RKO (cell line): ENCODE results near the gene WIPF2.

ENCODE experiments used
- DNase-seq: peaks from one replicate; pipeline ENCODE4 v3.0.0-alpha.2; 2016; ENCODE audit warnings: low spot score

WIPF2 gene, protein sequence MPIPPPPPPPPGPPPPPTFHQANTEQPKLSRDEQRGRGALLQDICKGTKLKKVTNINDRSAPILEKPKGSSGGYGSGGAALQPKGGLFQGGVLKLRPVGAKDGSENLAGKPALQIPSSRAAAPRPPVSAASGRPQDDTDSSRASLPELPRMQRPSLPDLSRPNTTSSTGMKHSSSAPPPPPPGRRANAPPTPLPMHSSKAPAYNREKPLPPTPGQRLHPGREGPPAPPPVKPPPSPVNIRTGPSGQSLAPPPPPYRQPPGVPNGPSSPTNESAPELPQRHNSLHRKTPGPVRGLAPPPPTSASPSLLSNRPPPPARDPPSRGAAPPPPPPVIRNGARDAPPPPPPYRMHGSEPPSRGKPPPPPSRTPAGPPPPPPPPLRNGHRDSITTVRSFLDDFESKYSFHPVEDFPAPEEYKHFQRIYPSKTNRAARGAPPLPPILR

DNA sequence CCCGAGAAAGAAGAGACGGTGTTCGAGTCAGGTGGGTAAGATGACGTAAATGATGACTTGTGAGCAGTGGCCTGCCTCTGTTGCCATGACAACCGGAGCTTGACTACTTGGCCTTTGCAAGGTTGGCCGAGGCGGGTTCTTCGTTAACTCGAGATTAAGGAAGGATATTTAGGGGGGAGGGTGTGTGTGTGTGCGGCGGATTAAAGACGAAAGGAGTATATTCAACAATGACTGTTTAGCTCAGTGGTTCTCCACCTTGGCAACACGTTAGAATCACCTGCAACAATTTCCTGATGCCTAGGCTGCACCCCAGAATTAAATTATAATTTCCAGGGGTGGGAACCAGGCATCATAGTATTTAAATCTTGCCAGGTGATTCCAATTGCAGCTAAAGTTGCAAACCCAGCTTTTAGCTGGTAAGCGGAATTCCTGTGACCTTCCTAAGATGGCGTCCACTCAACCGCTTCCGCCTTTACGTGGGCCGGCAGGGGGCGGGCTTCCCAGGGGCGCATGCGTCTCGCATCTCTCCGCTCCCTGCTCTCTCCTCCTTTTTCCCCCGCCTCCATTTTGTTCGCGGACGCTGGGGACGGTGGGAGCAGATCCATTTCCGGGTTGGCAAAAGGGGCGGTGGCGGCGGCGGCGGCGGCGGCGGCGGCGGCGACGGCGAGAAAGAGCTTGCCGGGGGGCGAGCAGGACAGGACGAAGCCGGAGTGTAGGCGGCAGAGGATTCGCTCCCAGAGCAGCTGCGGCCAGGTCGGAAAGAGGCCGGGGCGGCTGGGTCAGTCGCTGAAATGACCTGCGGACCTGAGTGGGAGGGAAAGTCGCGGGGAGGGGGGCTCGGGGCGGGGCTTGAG is at the start of gene WIPF2:
WIPF2 (plus strand) TSS at position 565 of the 854 bp plus-strand sequence. CDS start 37,156 bp downstream, outside the sequence.
- peak; percentile 95 for DNase-seq

DNA sequence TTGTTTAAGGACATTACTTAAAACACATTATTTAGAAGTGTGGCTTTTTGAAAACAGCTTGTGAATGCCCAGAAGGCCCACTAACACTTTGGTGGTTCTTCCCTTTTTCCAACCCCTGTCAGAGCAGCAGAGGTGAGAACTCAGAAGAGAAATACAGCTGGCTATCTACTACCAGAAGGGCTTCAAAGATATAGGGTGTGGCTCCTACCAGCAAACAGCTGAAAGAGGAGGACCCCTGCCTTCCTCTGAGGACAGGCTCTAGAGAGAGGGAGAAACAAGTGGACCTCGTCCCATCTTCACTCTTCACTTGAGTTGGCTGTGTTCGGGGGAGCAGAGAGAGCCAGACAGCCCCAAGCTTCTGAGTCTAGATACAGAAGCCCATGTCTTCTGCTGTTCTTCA is 48.8 kb upstream of the WIPF2 start:
- no peak for DNase-seq

DNA sequence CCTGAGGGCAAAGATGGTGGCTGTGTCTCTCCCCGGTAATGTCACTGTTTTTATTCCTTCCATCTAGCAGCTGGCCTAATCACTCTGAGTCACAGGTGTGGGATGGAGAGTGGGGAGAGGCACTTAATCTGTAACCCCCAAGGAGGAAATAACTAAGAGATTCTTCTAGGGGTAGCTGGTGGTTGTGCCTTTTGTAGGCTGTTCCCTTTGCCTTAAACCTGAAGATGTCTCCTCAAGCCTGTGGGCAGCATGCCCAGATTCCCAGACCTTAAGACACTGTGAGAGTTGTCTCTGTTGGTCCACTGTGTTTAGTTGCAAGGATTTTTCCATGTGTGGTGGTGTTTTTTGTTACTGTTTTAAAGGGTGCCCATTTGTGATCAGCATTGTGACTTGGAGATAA is 47.4 kb upstream of the WIPF2 start:
- DNase-seq = no peak

DNA sequence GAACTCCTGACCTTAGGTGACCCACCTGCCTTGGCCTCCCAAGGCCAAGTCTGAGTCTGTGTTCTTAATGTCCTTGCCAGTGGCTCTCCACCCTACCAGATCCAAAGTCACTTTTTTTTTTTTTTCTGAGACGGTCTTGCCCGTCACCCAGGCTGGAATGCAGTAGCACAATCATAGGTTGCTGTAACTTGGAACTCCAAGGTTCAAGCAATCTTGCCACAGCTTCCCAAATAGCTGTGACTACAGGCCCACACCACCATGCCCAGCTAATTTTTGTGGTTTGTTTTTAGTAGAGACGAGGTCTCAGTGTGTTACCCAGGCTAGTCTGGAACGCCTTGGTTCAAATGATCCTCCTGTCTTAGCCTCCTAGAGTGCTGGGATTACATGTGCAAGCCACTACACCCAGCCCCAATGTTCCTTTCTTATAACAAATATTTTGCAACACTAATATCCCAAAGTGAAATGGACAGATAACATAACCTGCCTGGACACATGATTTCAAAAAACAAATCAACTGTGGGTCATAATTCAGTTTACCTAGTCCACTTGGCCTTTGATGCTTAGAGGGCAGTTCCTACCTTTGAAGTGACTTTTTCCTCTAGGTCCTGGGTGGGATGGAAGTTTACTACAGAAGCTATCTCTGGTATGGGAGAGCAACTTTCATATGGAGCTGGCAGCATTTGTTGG is 45.9 kb upstream of the WIPF2 start:
- DNase-seq = no peak

DNA sequence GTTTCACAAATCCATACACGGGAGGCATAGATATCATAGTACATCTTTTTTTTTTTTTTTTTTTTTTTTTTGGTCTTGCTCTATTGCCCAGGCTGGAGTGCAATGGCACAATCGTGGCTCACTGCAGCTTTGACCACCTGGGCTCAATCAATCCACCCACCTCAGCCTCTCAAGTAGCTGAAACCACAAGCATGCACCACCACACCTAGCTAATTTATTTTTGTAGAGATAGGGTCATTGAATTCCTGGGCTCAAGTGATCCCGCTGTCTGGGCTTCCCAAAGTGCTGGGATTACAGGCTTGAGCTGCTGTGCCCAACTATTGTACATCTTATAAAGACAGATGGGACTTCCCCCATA is 45.3 kb upstream of the WIPF2 start:
- no peak for DNase-seq

DNA sequence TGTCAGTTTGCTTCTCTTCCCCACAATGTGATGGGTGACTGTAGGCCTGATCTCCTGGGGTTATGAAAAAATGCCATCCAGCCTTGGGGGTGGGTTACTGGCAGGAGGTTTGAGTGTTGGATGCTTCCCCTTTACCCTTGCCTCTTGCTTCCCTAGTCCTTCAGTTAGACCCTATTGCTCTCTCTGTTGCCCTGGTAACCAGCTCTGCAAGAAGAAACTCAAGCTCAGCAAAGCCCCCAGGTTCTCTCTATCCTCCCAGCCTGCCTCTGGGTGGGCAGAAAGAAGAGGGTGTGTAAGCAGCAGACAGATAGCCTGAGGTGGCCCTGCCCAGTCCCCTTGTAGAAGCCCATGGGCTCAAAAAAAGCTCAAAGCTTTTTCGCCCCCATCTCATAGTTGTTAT is 44.6 kb upstream of the WIPF2 start:
- DNase-seq = no peak

DNA sequence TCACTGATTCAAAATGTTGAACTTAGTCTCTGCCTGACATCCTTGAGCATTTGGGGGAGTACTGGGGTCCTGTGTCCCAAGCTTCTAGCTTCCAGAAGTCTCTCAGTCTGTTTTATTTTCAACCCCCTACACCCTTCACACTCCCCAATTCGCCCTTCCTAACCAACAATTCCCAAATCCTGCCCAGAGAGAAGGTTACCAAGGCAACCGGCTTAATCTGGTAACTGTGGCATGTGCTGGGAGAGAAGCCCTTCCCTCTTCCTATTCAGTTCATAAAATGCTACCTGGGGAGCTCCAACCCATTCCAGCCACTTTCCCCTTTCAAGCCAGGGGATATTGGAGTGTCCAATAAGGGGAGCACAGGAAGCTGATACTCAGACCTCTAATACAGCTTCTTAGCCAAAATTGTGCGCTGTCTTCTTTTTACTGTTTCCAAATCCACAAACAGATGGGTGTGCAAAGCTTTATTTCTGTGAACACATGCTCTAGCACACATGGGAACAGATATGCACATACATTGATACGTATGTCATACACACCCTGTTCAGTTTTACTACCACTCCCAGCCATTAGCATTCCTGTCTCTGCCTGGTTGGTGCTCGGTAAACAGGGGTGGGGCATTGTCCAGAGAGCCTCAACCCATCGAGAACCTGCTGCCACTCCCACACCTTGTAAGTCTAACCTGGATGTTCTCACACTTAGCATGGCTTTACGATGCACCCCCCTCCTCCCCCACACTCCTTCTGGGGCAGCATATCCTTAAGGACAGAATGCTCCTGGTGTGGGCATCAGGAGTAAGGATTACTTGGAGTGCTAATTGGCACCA is 43.0 kb upstream of the WIPF2 start:
- no peak for DNase-seq

DNA sequence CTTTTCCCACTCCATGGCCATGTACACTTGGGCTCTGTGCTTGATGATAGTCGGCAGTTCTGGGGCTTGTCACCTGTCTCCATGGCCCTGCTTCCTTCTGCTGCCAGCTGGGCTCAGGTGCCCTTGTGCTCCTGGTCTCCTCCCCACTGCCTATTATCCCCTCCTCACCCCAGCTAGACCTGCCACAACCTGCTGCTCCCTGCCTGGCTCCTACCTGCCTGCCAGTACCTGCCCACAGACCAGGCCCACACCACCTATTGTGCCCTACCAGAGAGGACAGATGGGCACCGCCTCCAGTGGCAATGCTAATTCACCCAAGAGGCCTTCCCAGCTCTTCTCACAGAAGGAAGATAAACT is 42.4 kb upstream of the WIPF2 start:
- no peak for DNase-seq

DNA sequence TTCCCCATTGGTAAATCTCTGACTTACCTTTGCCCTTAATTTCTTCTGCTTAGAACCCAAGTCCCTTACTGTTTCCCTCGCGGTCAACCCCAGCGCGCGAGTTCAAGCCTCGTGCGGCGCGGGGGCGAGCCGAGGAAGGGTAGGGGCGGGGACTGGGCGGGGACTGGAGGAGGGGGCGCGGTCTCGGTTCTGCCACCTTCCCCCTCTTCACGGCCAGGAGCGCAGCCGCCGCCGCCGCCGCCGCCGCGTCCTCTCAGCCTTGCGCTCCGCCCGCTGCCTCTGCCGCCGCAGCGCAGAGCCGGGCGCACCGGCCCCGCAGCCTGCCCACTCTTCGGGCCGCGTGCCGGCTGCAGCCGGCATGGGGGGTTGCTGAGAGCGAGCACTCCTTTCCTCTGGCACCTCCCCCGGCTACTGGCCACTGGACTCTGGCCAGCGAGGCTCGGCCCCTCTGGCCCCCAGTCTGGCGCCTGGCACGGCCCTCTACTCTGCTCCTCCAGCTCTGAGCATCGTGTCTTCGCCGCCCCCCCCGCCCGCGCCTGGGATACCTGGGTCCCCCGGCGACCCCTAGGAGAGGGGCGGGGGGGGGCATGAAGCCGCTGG is 41.7 kb upstream of the WIPF2 start, which contains the start of gene RAPGEFL1:
RAPGEFL1 (plus strand) TSS at position 196 of the 600 bp plus-strand sequence; CDS start at position 588, 392 bp downstream.
- peak; percentile 83 for DNase-seq

DNA sequence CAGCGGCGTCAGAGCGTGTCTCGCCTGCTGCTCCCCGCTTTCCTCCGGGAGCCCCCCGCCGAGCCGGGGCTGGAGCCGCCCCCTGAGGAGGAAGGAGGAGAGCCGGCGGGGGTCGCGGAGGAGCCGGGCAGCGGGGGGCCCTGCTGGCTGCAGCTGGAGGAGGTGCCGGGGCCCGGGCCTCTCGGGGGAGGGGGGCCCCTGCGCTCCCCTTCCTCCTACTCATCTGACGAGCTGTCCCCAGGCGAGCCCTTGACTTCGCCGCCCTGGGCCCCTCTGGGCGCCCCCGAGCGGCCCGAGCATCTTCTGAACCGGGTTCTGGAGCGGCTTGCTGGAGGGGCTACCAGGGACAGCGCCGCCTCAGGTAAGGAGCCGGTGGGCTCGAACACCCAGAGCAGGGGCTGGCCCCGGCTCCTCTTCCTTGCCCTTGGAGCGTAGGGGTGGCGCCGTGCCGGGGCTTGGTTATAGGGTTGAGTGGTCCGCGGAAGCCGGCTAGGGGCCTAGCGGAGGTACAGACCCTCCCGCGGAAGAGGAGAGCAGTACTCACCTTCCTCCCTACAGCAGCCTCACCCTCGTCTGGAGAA is 41.0 kb upstream of the WIPF2 start:
- DNase-seq = no peak

DNA sequence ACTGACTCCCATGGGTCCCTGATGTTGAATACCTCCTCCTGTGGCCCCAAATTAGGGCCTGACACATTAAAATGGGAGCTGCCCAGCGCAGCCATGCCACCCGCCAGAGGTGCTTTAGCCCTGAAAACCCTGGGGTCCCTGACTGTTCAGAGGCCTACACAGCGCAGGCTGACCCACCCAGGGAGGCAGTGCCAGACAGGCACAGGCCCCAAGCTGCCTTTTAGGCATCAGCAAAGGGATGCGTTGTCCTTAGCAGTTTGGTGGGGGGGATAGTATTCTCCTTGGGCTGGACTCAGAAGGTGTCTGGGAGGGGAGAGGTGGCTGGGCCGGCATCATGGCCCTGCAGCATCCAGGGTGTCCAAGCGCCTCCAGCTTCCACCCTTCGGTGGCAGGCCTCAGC is 40.4 kb upstream of the WIPF2 start:
- no peak for DNase-seq

DNA sequence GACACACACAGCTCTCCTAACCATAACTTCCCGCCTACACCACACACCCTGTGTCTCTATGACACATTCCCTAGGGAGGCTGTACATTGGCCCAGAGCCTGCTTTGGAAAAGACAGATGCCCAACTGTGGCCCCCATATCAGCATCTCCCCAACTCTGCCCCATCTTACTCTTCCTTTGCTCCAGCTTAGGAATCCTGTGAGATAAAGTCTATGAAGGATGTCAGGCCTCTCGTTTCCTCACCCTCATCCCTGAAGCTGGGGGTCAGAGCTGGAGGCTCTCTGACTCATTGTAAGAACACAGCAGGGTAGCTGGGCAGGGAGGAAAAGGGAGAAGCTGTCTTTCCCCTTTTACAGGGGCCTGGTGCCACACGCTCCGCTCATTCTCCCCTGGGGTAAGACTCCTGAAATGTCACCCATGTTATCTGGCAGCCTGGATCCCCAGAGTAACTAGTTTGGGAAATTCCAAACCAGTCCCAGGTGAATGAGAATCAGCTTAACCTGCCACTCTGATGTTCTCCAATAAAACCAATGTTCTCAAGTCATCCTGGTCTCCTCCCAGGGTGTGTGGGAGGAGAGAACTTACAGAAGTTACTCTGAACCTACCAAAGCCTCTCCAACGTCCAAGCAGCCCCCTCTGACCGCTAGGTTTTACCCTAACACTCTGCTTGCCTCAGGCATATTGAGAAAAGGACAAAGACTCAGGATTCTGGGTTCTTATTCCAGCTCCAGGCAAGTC is 39.0 kb upstream of the WIPF2 start:
- DNase-seq = peak; percentile 29

DNA sequence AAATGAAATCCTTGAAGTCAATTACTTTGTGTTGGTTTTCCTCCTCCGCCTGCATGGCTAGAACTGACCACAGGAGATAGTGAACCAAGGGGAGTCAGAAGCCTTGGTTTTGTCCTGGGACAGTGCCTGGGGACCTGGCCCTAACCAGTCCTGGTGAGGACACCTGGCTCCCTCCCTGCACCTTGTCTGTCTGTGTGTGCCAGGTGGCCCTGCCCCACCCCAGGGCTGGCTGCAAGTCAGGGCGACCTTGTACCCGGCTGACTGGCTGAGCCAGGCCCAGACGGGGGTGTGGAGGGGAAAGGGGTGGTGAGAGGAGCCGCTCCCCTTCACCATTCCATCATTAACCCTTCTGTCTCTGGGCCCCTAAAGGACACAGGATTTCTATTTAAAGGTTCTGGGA is 38.4 kb upstream of the WIPF2 start:
- DNase-seq = no peak

DNA sequence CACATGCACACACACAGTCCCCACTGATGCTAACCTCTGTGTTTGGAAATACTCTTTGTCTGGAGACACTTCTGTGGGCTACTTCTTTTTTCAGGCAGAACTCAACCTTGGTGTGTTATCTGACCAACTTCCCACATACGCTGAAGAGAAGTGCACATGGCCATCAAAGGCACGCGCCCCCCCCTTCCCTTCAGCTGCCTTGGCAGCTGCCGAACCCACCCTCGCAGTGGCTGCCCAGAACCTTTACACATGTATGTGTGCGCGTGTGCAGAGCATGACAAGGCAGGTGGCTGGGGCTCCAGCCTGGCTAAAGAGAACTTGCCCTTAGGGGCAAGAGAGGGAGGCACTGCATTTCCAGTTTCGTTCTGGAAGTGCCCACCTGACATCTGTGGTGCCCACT is 37.9 kb upstream of the WIPF2 start:
- no peak for DNase-seq

DNA sequence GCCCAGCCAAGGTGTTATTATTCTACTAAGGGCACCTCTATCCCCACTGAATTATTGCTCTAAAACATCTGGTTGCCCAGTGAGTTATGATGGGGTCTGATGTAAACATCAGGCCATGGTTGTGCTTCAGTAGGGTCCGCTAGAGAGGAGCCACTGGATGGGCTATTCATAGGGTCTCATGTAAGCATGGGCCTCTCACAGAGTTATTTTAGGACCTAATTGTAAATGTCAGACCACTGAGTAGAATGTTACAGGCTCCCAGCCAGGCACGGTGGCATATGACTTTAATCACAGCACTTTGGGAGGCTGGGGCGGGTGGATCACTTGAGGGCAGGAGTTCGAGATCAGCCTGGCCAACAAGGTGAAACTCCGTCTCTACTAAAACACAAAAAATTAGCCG is 36.5 kb upstream of the WIPF2 start:
- DNase-seq = no peak

DNA sequence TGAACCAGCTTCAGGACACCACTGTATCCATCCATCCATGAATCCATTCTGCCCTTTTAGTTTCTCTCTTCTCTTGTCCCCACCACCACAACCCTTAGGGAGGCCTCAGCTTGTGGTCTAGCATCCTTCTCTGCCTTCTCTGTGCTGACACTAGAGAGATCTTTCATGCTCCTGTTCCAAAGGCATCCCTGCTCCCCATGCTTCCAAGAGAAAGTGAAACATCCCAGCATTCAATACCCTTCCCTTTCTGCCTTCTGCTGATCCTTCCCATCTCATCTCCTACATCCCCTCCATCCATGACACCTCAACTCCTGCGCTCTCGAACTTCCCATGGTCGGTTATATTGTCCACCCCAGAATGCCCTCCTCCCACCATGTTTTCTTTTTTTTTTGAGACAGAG is 31.9 kb upstream of the WIPF2 start:
- no peak for DNase-seq

DNA sequence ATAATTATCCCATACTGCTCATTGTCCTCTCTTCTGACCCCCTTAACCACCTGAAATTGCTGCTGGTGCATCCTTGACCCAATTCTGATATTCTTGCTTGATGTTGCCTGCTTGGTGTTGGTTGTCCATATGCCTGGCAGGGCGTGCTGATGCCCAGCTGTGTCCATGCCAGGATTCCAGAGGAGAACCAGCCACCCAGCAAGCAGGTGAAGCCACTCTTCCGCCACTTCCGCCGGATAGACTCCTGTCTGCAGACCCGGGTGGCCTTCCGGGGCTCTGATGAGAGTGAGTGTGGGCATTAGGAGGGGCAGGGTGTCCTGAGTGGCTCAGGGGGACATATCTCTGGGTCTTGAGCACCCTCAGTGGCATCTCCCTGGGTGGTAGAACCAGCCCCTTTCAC is 30.4 kb upstream of the WIPF2 start:
- no peak for DNase-seq

DNA sequence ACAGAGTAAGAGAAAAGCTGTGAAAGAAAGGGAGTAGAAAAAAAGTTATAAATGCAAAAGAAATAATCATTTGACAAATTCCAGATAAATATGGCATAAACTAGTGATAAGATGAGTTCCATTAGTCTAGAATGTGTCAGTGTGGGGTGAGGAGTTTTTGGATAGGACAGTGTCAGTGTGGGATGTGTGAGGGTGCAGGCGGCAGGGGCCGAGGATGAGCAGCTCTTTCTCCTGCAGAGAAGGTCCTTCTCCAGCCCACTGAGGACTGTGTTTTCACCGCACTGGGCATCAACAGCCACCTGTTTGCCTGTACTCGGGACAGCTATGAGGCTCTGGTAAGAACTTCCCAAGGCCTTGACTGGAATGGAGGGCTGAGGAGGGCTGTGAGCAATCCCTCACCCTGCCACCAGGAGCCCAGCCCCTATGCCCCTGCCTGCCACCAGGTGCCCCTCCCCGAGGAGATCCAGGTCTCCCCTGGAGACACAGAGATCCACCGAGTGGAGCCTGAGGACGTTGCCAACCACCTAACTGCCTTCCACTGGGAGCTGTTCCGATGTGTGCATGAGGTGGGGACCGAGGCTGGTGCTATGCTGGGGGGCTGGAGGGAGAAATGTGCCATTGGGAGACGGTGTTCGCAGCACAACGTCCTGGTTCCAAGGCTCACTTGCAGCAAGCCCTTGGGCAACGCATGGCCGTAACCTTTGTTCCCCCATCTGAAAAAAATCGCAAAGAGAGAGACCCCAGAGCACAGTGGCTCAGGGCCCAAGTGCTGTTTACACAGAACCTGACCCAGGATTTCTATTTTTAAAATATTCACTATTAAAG is 28.7 kb upstream of the WIPF2 start:
- no peak for DNase-seq
